H1 (cell line): ENCODE data around the gene AUH. TPM values are rescaled to one million over a fixed set of nuclear protein-coding genes. Genes with fewer than 3 reads are reported as not detected.

Source experiments
- CTCF ChIA-PET: fragments of 300-600 bp; sonication (Branson Sonifier 250); formaldehyde crosslinking; loops from one replicate; lab custom pipeline; 2021; ENCODE audit not compliant: partially characterized antibody; lab: Charles Lee
- POLR2A ChIA-PET: fragments of 300-600 bp; sonication (Branson Sonifier 250); formaldehyde crosslinking; loops from one replicate; lab custom pipeline; 2021; ENCODE audit warnings: inconsistent platforms; ENCODE audit not compliant: partially characterized antibody; lab: Charles Lee
- DNase-seq, 2 experiments: peaks; one replicate each; pipeline versions ENCODE4 v3.0.0 to v3.0.0-alpha.2; 2010 to 2022; ENCODE audit warnings: low spot score in 2 of 2, low read depth in 1 of 2, mixed read lengths in 1 of 2
- FAIRE-seq: peaks from 2 replicates; lab custom pipeline; 2011; peaks lifted over from hg19 to GRCh38; lab: Jason Lieb, UNC
- H2AFZ ChIP-seq: 2 replicates; pipeline ENCODE4 v1.8.1; 2012; ENCODE audit warnings: low read length, inconsistent platforms
- H2AK5ac ChIP-seq: 2 replicates; pipeline ENCODE4 v1.6.1; 2013; ENCODE audit warnings: low read depth, low read length
- H2BK120ac ChIP-seq: replicated peaks from 2 replicates; pipeline ENCODE3; 2013; ENCODE audit warnings: low read depth, low read length, inconsistent platforms
- H2BK12ac ChIP-seq: 2 replicates; pipeline ENCODE4 v1.6.1; 2013; ENCODE audit warnings: low read depth, low read length
- H2BK15ac ChIP-seq: 2 replicates; pipeline ENCODE4 v1.6.1; 2013; ENCODE audit warnings: low read length
- H2BK20ac ChIP-seq: 2 replicates; pipeline ENCODE4 v1.6.1; 2013; ENCODE audit warnings: low read length
- H2BK5ac ChIP-seq: 2 replicates; pipeline ENCODE4 v1.6.1; 2013; ENCODE audit warnings: low read depth, low read length
- H3K14ac ChIP-seq: 2 replicates; pipeline ENCODE4 v1.6.1; 2013; ENCODE audit warnings: inconsistent platforms; ENCODE audit not compliant: insufficient read length
- H3K18ac ChIP-seq: 2 replicates; pipeline ENCODE4 v1.6.1; 2013; ENCODE audit warnings: low read length; ENCODE audit errors: extremely low read depth
- H3K23ac ChIP-seq: 2 replicates; pipeline ENCODE4 v1.6.1; 2013; ENCODE audit warnings: inconsistent platforms; ENCODE audit not compliant: insufficient read length
- H3K23me2 ChIP-seq: 2 replicates; pipeline ENCODE4 v1.6.1; 2013; ENCODE audit warnings: low read depth, low read length
- H3K27ac ChIP-seq: 2 replicates; pipeline ENCODE4 v1.6.1; 2011; ENCODE audit warnings: low read depth, low read length, inconsistent platforms
- H3K27me3 ChIP-seq, 4 experiments: replicated peaks in 1 of 4; 1 replicate in 1 of 4; 2 replicates in 3 of 4; pipeline versions ENCODE4 v1.6.1 to v1.8.1; 2011 to 2013; ENCODE audit warnings: low read length in 3 of 4, mild to moderate bottlenecking in 3 of 4, inconsistent platforms in 2 of 4, mixed read lengths in 2 of 4, moderate library complexity in 1 of 4; ENCODE audit not compliant: control insufficient read depth in 3 of 4, insufficient read depth in 3 of 4; ENCODE audit errors: extremely low read depth in 1 of 4
- H3K36me3 ChIP-seq, 4 experiments: 2 replicates each; pipeline versions ENCODE4 v1.6.1 to v1.8.1; 2011 to 2013; ENCODE audit warnings: mild to moderate bottlenecking in 4 of 4, low read length in 3 of 4, moderate library complexity in 2 of 4, control low read depth in 1 of 4, inconsistent platforms in 1 of 4; ENCODE audit not compliant: insufficient read depth in 4 of 4, control insufficient read depth in 2 of 4
- H3K4ac ChIP-seq: replicated peaks from 2 replicates; pipeline ENCODE3; 2013; ENCODE audit warnings: low read length, low read depth, mixed read lengths, inconsistent platforms; ENCODE audit not compliant: insufficient read length
- H3K4me1 ChIP-seq, 4 experiments: replicated peaks in 1 of 4; 1 replicate in 1 of 4; 2 replicates in 3 of 4; pipeline versions ENCODE4 v1.6.1 to v1.8.1; 2011 to 2013; ENCODE audit warnings: low read length in 3 of 4, inconsistent platforms in 2 of 4, mixed read lengths in 1 of 4; ENCODE audit not compliant: insufficient read depth in 4 of 4, control insufficient read depth in 3 of 4
- H3K4me2 ChIP-seq, 2 experiments: 2 replicates each; pipeline versions ENCODE4 v1.6.1 to v1.8.1; 2011 to 2013; ENCODE audit warnings: low read depth in 2 of 2, low read length in 2 of 2, control low read depth in 1 of 2, inconsistent platforms in 1 of 2, mild to moderate bottlenecking in 1 of 2; ENCODE audit not compliant: insufficient read depth in 1 of 2
- H3K4me3 ChIP-seq, 4 experiments: fragments of 200-600, 300-600 bp in 1 of 4; sonication (generic), shearing (Covaris generic), sonication (Bioruptor Twin) in 1 of 4; 2 replicates each; pipeline versions ENCODE4 v1.5.1 to v1.8.1; 2011 to 2016; ENCODE audit warnings: low read length in 4 of 4, low read depth in 3 of 4, control low read depth in 2 of 4, inconsistent platforms in 2 of 4, mild to moderate bottlenecking in 2 of 4, mixed read lengths in 1 of 4, moderate library complexity in 1 of 4; ENCODE audit not compliant: insufficient read depth in 2 of 4; ENCODE audit errors: extremely low read depth in 1 of 4
- H3K56ac ChIP-seq: replicated peaks from 2 replicates; pipeline ENCODE3; 2013; ENCODE audit warnings: low read depth, mild to moderate bottlenecking, mixed read lengths, low read length, inconsistent platforms; ENCODE audit not compliant: insufficient read length
- H3K79me1 ChIP-seq: 2 replicates; pipeline ENCODE4 v1.6.1; 2013; ENCODE audit warnings: low read depth, low read length, control low read depth
- H3K79me2 ChIP-seq, 2 experiments: 2 replicates each; pipeline versions ENCODE4 v1.6.1 to v1.8.1; 2012 to 2013; ENCODE audit warnings: low read length in 2 of 2, mild to moderate bottlenecking in 2 of 2, inconsistent platforms in 1 of 2; ENCODE audit not compliant: insufficient read depth in 2 of 2, control insufficient read depth in 1 of 2
- H3K9ac ChIP-seq, 4 experiments: replicated peaks in 1 of 4; 1 replicate in 1 of 4; 2 replicates in 3 of 4; pipeline versions ENCODE4 v1.6.1 to v1.8.1; 2011 to 2013; ENCODE audit warnings: low read depth in 3 of 4, low read length in 3 of 4, control low read depth in 2 of 4, mild to moderate bottlenecking in 2 of 4, moderate library complexity in 2 of 4, inconsistent platforms in 1 of 4; ENCODE audit errors: extremely low read depth in 1 of 4
- H3K9me3 ChIP-seq, 2 experiments: 2 replicates each; pipeline versions ENCODE4 v1.6.1 to v1.8.1; 2012 to 2013; ENCODE audit warnings: mild to moderate bottlenecking in 2 of 2, moderate library complexity in 2 of 2, control low read depth in 1 of 2, inconsistent platforms in 1 of 2, low read depth in 1 of 2, low read length in 1 of 2, mixed read lengths in 1 of 2; ENCODE audit not compliant: insufficient read depth in 2 of 2
- H4K20me1 ChIP-seq, 2 experiments: replicated peaks in 1 of 2; 2 replicates each; pipeline versions ENCODE3 to v1.8.1; 2011 to 2013; ENCODE audit warnings: inconsistent platforms in 2 of 2, low read length in 2 of 2, mild to moderate bottlenecking in 1 of 2; ENCODE audit not compliant: insufficient read depth in 2 of 2, control insufficient read depth in 1 of 2
- H4K5ac ChIP-seq: 2 replicates; pipeline ENCODE4 v1.6.1; 2013; ENCODE audit warnings: low read length, low read depth, mixed read lengths, inconsistent platforms; ENCODE audit not compliant: insufficient read length
- H4K8ac ChIP-seq: 2 replicates; pipeline ENCODE4 v1.8.0; 2013; ENCODE audit warnings: mild to moderate bottlenecking, moderate library complexity, low read length, inconsistent platforms; ENCODE audit not compliant: insufficient read depth; ENCODE audit errors: extremely low read depth
- H4K91ac ChIP-seq: replicated peaks from 2 replicates; pipeline ENCODE3; 2013; ENCODE audit warnings: low read length, mixed read lengths, inconsistent platforms; ENCODE audit not compliant: insufficient read length
- ATF2 ChIP-seq: IDR thresholded peaks from 2 replicates; pipeline ENCODE4 v1.6.1; 2012; ENCODE audit warnings: low read length, inconsistent platforms
- BRCA1 ChIP-seq: IDR thresholded peaks from 2 replicates; pipeline ENCODE4 v1.6.1; 2012; ENCODE audit warnings: low read depth, low read length, improper control_type of control experiment
- CBX5 ChIP-seq: fragments of 300-800, 300-1000 bp; sonication (generic); IDR thresholded peaks from 2 replicates; pipeline ENCODE4 v1.7.1; 2016; ENCODE audit warnings: antibody characterized with exemption, low read length, low read depth
- EGR1 ChIP-seq: IDR thresholded peaks from 2 replicates; pipeline ENCODE4 v1.6.1; 2011; ENCODE audit warnings: low read depth, low read length, borderline replicate concordance
- HDAC2 ChIP-seq, 2 experiments: fragments of 300-600 bp in 1 of 2; sonication (generic) in 1 of 2; IDR thresholded peaks; 2 replicates each; pipeline ENCODE4 v1.6.1; 2011 to 2012; ENCODE audit warnings: low read depth in 2 of 2, low read length in 2 of 2, mild to moderate bottlenecking in 2 of 2, moderate library complexity in 2 of 2, borderline replicate concordance in 1 of 2, inconsistent platforms in 1 of 2
- NRF1 ChIP-seq: IDR thresholded peaks from 2 replicates; pipeline ENCODE4 v1.6.1; 2011; ENCODE audit warnings: mild to moderate bottlenecking, low read depth, low read length, improper control_type of control experiment
- WGBS, 2 experiments: shearing (Covaris generic) in 1 of 2; methylation state at CpG; one replicate each; pipeline versions ENCODE4 v1.1.6 to v1.1.7; 2013 to 2015; ENCODE audit warnings: low lambda C conversion rate in 2 of 2, mixed read lengths in 2 of 2, inconsistent platforms in 1 of 2, low coverage in 1 of 2, missing lambda C conversion rate in 1 of 2; ENCODE audit not compliant: insufficient replicate concordance in 2 of 2, insufficient coverage in 1 of 2, insufficient read length in 1 of 2; ENCODE audit errors: extremely low coverage in 1 of 2, missing lambda C conversion rate in 1 of 2; 5-methylcytosine and 5-hydroxymethylcytosine counted together
- polyA plus RNA-seq, 7 experiments: library from polyadenylated mRNA; depleted of rRNA in 3 of 7; stranded (reverse) in 5 of 7; unstranded in 2 of 7; fragments of >200 nt in 5 of 7; fragments of 200-250 nt in 2 of 7; gene quantifications; 1 replicate in 5 of 7; 2 replicates in 1 of 7; 4 replicates in 1 of 7; pipeline versions ENCODE4 v1.2.1 to v1.2.3, GENCODE V29; 2011 to 2013; ENCODE audit warnings: missing spikeins in 2 of 7, mixed read lengths in 2 of 7
- total RNA-seq: library from RNA; stranded (reverse); fragmentation: NEBNext Ultra II Directional; extraction: Animal tissue kit (Norgen Biotek cat#: 25700); gene quantifications from 2 replicates; pipeline ENCODE4 v1.2.1, GENCODE V29; 2021

The AUH gene
- total and polyA plus RNA-seq, 2 of the 8 experiments (the other 6 are each of a cell fraction or from before 2014, with no cell fraction given), result 5.8 to 21.9 TPM

GRCh38 chr9:91348191-91348807 is 13.4 kb downstream of the AUH start:
- no peak overlapping the region for H2BK15ac ChIP-seq
- peaks cover 2% of the 10 kb centered on the region; the same call in 1 of the 2 replicates for H3K79me1 ChIP-seq
- H3K23me2 ChIP-seq, result no peaks in the 10 kb centered on the region
- DNase-seq, result no peak
- H3K23ac ChIP-seq, result no peak overlapping the region
- no peak overlapping the region for H4K5ac ChIP-seq
- FAIRE-seq, result no peak
- ChIA-PET CTCF (interaction anchor here (0.7 kb wide), 2 partner anchors 9 to 314 kb away, joined by 3 read pairs; no protein-coding TSS in a partner anchor), POLR2A (interaction anchor here (1.8 kb wide), 1 partner anchor 12 kb away, joined by 7 read pairs; no protein-coding TSS in a partner anchor)
- H2BK12ac ChIP-seq, result no peak overlapping the region
- H3K27me3 ChIP-seq, result no peaks in the 10 kb centered on the region
- H3K14ac ChIP-seq, result no peak overlapping the region
- H3K56ac ChIP-seq, result no peak overlapping the region
- no peak overlapping the region for H3K4me3 ChIP-seq
- no peak overlapping the region for H3K4ac ChIP-seq
- no peak overlapping the region for H3K27ac ChIP-seq
- H3K4me1 ChIP-seq, result peaks cover 3 to 14% (median 9%) of the 10 kb centered on the region in 4 experiments
- no peak overlapping the region for H4K91ac ChIP-seq
- H4K20me1 ChIP-seq, result peaks cover 0 to 2% of the 10 kb centered on the region in 2 experiments
- H3K4me2 ChIP-seq, result no peak overlapping the region
- H2AK5ac ChIP-seq, result no peak overlapping the region
- H2BK120ac ChIP-seq, result no peak overlapping the region
- H4K8ac ChIP-seq, result no peak overlapping the region
- WGBS, 2 experiments, result 90% methylated on average over 6 of the region's 6 CpGs; no CpG with 5 or more reads in 1 of the 2 experiments
- no peaks in the 10 kb centered on the region for H3K9me3 ChIP-seq
- H3K79me2 ChIP-seq, result peaks cover 0 to 45% of the 10 kb centered on the region in 2 experiments; a peak in 3 of 4 replicates
- no peak overlapping the region for H2BK5ac ChIP-seq
- H2AFZ ChIP-seq, result no peak overlapping the region
- no peak overlapping the region for H3K9ac ChIP-seq
- H3K18ac ChIP-seq, result no peak overlapping the region
- H3K36me3 ChIP-seq, result peaks cover 0 to 24% (median 2%) of the 10 kb centered on the region in 4 experiments; a peak in 3 of 8 replicates
- no peak overlapping the region for H2BK20ac ChIP-seq
- no peak for TF ChIP-seq HDAC2 (IDR thresholded peaks at IDR 0.05; ENCODE audit: borderline replicate concordance in 1 of 2, low read depth in 2 of 2, low read length in 2 of 2)
- no peak for TF ChIP-seq EGR1
- TF ChIP-seq NRF1, result no peak
- no peak for TF ChIP-seq BRCA1
- no peak for TF ChIP-seq CBX5
- no peak for TF ChIP-seq ATF2
